Ascending aorta (tissue), 2 donors: Measurements from ENCODE around the gene SNX24. TPM values are rescaled to one million over a fixed set of nuclear protein-coding genes. Genes with fewer than 3 reads are reported as not detected.
A peak's percentile ranks its signal among the peaks of the same experiment; 100 is the strongest.

Source experiments
- DNase-seq, 2 donors: peaks; one replicate each; pipeline ENCODE4 v3.0.0-alpha.2; 2019; ENCODE audit warnings: low spot score in 2 of 2
- H3K27ac ChIP-seq, 2 donors: fragments of 200-600 bp; sonication (generic); one replicate each; pipeline ENCODE4 v1.5.1; 2016 to 2017; ENCODE audit warnings: mild to moderate bottlenecking in 1 of 2
- H3K27me3 ChIP-seq: fragments of 200-600 bp; sonication (generic); one replicate; pipeline ENCODE4 v1.5.1; 2017
- H3K36me3 ChIP-seq, 2 donors: fragments of 200-600 bp; sonication (generic); one replicate each; pipeline ENCODE4 v1.5.1; 2016
- H3K4me1 ChIP-seq, 2 donors: fragments of 200-600 bp; sonication (generic); one replicate each; pipeline ENCODE4 v1.5.1; 2016 to 2017; ENCODE audit warnings: mild to moderate bottlenecking in 1 of 2
- H3K4me3 ChIP-seq, 2 donors: fragments of 200-600 bp; sonication (generic); one replicate each; pipeline ENCODE4 v1.5.1; 2016 to 2017; ENCODE audit warnings: mild to moderate bottlenecking in 1 of 2
- H3K9me3 ChIP-seq, 2 donors: fragments of 200-600 bp; sonication (generic); one replicate each; pipeline ENCODE4 v1.5.1; 2016
- CTCF ChIP-seq, 3 experiments: fragments of 200-600 bp in 2 of 3; fragments of 450-650 bp in 1 of 3; sonication (generic) in 2 of 3; IDR thresholded peaks; one replicate each; pipeline ENCODE4 v1.5.1; 2016 to 2019; ENCODE audit warnings: antibody characterized with exemption in 3 of 3, mild to moderate bottlenecking in 1 of 3, moderate library complexity in 1 of 3
- intact Hi-C: fragments of 100-400 bp; cut with DNase I; formaldehyde crosslinking; loops from one replicate; pipeline ENCODE4 v1.15.1; 2023
- total RNA-seq: library from RNA; depleted of rRNA; stranded (reverse); fragments of >200 nt; gene quantifications from one replicate; pipeline ENCODE4 v1.1.0, GENCODE V29; 2016

Gene SNX24
- total RNA-seq, 1 donor from 2014 or later: 21.1 TPM

- DNase-seq: no peak
- Histone ChIP-seq H3K9me3 (no peaks in the 10 kb centered on the region), H3K4me1 (peaks cover 0 to 2% of the 10 kb centered on the region in 2 donors), H3K27ac (no peak overlapping the region), H3K36me3 (no peaks in the 10 kb centered on the region), H3K4me3 (no peak overlapping the region), H3K27me3 (no peaks in the 10 kb centered on the region)
- TF ChIP-seq CTCF (IDR thresholded peaks at IDR 0.05): no peak
- intact Hi-C loops: no loop called here
Measured at GRCh38 chr5:122929980-122930379, 84.6 kb downstream of the SNX24 start.

GRCh38 chr5:122933956-122934355, 88.5 kb downstream of the SNX24 start:
- H3K9me3 ChIP-seq: no peaks in the 10 kb centered on the region
- no peak overlapping the region for H3K27ac ChIP-seq
- TF ChIP-seq CTCF (IDR thresholded peaks at IDR 0.05): no peak
- intact Hi-C loops: no loop called here
- DNase-seq: no peak
- H3K27me3 ChIP-seq: no peaks in the 10 kb centered on the region
- no peak overlapping the region for H3K4me3 ChIP-seq
- H3K36me3 ChIP-seq: no peaks in the 10 kb centered on the region
- H3K4me1 ChIP-seq: peaks cover 0 to 8% of the 10 kb centered on the region in 2 donors

- intact Hi-C loops: no loop called here
Measured at GRCh38 chr5:122936088-122936487, 90.7 kb downstream of the SNX24 start.

GRCh38 chr5:122937914-122938313, 92.5 kb downstream of the SNX24 start:
- Histone ChIP-seq H3K27ac (peak overlapping the region; percentile 15 to 57), H3K36me3 (no peaks in the 10 kb centered on the region), H3K4me1 (peaks cover 0 to 11% of the 10 kb centered on the region in 2 donors), H3K27me3 (no peaks in the 10 kb centered on the region), H3K9me3 (no peaks in the 10 kb centered on the region), H3K4me3 (peak overlapping the region in 1 of 2 donors; percentile 4)
- DNase-seq: peak in 1 of 2 donors; percentile 68
- intact Hi-C loops: no loop called here
- no peak for TF ChIP-seq CTCF (IDR thresholded peaks at IDR 0.05)

More at GRCh38 chr5:122936088-122936487, 90.7 kb downstream of the SNX24 start:
- Histone ChIP-seq H3K27me3 (no peaks in the 10 kb centered on the region), H3K36me3 (no peaks in the 10 kb centered on the region), H3K4me1 (peaks cover 0 to 11% of the 10 kb centered on the region in 2 donors), H3K27ac (no peak overlapping the region), H3K4me3 (no peak overlapping the region), H3K9me3 (no peaks in the 10 kb centered on the region)
- no peak for DNase-seq
- TF ChIP-seq CTCF (IDR thresholded peaks at IDR 0.05): no peak

- Histone ChIP-seq H3K9me3 (no peaks in the 10 kb centered on the region), H3K27ac (no peak overlapping the region), H3K4me1 (peaks cover 0 to 9% of the 10 kb centered on the region in 2 donors), H3K27me3 (no peaks in the 10 kb centered on the region), H3K36me3 (no peaks in the 10 kb centered on the region), H3K4me3 (no peak overlapping the region)
- intact Hi-C loops: no loop called here
- TF ChIP-seq CTCF (IDR thresholded peaks at IDR 0.05): no peak
- DNase-seq: no peak
Measured at GRCh38 chr5:122940890-122941289, 95.5 kb downstream of the SNX24 start.

GRCh38 chr5:122941737-122942136, 96.3 kb downstream of the SNX24 start:
- no peak for TF ChIP-seq CTCF (IDR thresholded peaks at IDR 0.05)
- H3K9me3 ChIP-seq: no peaks in the 10 kb centered on the region
- no peaks in the 10 kb centered on the region for H3K27me3 ChIP-seq
- H3K36me3 ChIP-seq: peaks cover 0 to 2% of the 10 kb centered on the region in 2 donors
- no peak for DNase-seq
- H3K4me1 ChIP-seq: peaks cover 0 to 9% of the 10 kb centered on the region in 2 donors
- no peak overlapping the region for H3K4me3 ChIP-seq
- intact Hi-C loops: no loop called here
- no peak overlapping the region for H3K27ac ChIP-seq
